Fibroblast of skin of abdomen (primary cell): ENCODE measurements around the gene ZNF24.

ENCODE experiments used
- DNase-seq: peaks from one replicate; pipeline ENCODE4 v3.0.0-alpha.2; 2013

Gene ZNF24

DNA sequence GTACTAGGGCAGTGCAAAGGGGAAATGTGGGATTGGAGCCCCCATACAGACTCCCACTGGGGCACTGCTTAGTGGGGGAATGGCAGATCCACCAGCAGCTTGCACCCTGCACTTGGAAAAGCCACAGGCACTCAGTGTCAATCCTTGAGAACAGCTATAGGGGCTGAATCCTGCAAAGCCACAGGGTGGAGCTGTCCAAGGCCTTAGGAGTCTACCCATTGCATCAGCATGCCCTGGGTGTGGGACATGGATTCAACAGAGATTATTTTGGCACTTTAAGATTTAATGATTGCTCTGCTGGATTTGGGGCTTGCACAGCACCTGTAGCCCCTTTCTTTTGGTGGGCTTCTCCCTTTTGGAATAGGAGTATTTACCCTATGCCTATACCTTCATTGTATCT lies 8.6 kb upstream of the ZNF24 start:
- DNase-seq, result no peak

DNA sequence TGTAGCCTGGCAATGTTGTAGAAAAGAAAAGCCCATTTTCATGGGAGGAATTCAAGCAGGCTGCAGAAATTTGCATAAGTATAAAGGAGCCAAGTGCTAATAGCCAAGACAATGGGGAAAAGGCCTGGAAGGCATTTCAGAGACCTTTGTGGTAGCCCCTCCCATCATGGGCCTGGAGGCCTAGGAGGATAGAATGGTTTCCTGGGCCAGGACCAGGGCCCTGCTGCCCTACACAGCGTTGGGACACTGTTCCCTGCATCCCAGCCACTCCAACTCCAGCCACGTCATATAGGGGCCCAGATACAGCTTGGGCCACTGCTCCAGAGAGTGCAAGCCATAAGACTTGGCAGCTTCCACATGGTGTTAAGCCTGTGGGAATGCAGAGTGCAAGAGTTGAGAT lies 8.1 kb upstream of the ZNF24 start:
- DNase-seq, result no peak

DNA sequence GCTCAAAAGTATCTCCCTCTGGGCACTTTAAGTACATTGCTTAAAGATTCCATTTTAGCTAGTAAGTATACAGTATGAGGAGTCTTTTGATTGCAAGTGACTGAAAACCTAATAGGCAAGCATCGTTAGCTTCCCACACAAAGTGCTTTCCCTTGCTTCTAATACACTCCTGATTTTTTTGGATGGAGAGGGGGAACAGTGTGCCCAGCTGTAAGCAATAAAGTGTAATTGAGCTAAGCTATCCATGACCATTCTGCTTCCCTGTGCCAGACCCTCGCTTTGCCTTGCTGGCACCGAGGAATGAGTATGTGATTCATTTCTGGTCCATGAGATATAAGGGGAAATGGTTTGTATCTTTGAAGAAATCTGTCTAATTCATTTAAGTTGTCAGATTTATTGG lies 3.8 kb upstream of the ZNF24 start:
- no peak for DNase-seq

DNA sequence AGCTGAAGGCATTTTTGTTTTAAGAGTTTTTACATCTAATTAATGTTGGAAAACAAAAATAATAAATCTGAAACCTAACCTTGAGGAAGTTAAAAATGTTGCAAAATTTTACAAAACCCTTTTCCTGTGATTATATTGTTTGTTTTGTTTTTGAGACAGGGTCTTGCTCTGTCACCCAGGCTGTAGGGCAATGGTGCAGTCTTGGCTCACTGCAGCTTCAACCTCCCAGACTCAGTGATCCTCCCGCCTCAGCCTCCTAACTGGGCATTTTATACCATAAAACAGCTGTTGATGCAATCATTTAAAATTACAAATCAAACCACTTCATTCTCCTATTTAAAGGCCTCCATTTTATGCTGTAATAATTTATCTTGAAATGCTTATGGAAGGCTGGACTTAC lies 1.7 kb upstream of the ZNF24 start:
- no peak for DNase-seq

DNA sequence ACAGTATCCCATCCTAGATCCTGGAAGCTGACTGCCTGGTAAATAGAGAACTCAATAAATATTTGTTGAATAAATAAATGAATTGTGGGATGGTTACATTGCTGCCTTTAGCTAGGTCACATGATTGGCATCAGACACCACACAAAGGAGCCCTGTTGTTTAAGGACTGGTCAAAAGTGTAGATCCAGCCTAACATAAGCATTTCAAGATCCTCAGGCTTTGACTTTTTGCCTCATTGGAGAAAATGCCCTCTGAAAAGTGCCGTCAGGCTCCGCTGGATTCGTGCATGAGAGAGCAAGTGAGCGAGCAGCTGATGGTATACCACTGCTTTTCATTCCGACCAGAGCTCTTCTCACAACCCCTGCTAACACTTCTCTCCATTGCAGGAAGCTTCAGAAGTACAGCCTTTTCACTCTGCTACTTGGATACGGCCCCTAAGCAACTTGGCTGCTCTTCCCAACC lies 1.3 kb upstream of the ZNF24 start:
- no peak for DNase-seq

DNA sequence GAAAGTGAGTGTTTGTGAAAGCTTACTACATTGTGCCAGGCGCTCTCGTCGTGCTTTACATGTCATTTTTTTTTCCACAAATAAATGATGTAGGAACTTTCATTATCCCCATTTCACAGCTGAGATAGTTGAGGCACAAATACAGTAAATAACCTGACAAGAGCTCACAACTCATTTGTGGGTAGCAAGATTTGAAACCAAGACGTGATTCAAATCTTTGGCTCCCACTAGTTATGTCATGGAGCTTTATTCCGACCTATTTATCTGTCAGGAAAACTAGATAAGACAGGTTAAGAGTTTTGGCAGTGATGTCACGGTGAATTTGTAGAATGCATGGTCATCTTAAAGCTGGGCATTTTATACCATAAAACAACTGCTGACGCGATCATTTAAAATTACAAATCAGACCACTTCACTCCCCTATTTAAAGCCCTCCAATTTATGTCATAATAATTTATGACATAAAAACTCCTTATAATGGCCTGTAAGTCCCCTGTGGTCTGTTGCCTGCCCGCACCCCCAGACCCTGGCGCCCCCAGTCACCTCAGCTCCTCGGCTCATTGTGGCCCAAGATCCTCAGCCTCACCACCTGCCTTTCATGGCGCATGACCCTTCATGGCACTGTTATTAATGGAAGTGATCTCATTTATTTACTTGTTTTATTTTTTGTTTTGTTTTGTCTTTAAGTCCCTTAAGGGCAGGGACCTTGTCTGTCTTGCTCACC lies 678 bp upstream of the ZNF24 start:
- DNase-seq, result peak; percentile 12

DNA sequence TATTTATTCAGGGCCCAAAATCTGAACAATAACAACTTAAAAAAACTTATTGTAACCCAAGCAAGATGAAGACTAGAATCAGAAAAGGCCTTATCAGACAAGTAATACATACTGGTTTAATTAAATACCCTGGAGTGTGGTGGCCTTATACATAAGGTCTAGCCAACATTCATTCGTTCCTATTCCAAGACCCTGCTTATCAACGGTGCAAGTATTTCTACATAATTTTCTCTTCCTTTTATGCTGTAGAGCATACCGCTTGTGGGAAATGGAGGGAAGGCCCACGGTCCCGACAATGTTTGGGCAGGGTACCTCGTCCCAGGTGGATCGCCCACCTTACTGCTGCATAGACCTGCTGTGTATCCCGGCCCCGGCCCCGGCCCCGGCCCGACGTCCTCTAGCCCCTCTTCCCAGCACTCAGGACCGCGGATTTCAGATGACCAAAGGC lies 708 bp downstream of the ZNF24 start:
- no peak for DNase-seq

DNA sequence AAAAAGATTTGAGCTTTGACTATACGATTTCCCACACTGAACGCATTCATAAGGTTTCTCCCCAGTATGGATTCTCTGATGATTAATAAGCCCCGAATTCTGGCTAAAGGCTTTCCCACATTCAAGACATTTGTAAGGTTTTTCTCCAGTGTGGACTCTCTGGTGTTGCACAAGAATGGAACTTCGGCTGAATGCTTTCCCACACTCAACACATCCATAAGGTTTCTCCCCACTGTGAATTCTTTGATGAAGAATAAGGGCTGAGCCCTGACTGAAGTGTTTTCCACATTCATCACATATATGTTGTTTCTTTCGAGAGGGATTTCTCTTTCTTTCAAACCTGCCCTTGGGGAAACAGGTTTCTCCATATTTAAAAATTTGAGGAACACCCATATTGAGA lies 6.9 kb downstream of the ZNF24 start:
- DNase-seq, result no peak

DNA sequence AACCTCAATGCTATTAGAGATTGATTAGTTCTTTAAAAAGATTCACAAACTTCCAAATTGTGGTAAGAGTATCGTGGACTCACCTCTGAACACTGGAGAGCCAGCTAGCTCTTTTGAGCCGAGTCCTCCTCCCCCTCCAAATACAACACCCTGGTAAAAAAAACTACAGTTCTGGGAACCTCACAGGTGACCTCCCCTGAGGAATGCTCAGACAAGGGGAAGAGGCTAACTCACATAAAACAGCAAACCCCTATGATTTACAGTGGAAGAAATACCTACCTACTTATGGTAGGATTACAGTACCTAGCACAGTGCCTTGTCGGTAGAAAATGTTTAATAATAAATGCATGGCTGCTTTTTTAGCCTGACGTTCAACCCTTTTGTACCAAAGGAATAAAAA lies 8.4 kb downstream of the ZNF24 start:
- no peak for DNase-seq

DNA sequence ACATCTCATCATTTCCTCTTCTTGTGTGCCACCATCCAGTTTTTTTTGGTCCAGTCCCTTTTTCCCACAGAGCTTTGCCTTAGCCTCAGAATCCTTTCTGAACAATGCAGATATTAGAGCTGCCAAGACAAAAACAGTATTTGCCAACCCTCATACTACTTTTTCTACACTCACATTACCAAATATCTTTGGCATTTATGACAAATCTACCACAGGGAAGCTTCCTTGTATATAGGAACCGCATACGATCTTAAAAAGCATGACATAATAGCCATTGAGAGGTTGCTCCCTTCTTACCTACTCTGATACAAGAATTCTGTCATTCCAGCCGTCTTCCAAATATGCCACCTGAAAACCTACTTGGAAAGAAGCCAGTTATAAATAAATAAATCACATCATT lies 9.4 kb downstream of the ZNF24 start:
- peak; percentile 17 for DNase-seq

DNA sequence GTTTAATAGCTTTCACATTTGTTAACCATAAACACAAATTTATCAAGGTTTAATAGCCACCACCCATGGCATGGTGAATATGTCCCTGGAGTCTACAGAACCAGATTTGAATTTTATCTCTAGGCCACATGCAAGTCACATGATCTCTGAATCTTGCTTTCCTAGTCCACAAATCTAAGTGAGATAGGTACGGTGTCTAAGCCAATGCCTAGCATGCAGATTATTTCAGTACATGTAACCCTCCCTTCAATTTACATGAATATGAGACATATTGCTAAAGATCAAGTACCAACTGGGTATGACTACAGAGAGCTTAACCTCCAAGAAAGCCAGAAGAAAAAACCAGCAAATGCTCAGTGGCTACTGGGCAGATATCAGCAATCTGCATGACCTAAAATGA lies 10.0 kb downstream of the ZNF24 start:
- no peak for DNase-seq

DNA sequence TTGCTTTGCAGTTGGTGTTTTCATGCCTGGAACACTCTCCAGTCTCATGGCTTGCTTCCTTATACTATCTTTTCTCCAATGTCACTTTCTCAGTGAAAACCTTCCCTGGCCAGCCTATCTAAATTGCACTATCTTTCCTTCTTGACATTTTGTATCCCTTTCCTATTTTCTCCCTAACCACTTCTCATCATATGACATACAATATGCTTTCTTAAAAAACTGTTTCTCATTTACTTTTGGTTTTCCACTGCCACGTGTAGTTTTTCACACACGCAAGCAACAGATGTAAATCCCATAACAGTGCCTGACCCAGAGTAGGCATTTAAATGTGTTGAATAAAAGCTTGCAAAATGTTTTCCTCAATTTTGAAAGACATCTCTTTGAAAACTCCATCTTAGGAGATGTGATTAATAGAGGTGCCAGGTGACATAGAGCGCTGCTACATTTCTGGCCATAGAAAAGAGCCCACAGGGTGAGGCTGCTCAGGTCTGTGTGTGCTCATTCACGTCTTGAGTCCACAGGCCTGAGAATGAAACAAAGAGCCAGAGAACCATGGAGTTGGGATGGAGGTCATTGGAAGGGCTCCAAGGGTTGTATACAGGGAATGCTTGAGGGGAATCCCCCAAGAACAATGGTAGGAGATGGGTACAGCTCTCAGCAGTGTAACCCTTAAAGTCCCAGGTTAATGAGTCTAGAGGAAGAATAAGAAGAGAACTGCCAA lies 12.7 kb downstream of the ZNF24 start:
- DNase-seq, result no peak

DNA sequence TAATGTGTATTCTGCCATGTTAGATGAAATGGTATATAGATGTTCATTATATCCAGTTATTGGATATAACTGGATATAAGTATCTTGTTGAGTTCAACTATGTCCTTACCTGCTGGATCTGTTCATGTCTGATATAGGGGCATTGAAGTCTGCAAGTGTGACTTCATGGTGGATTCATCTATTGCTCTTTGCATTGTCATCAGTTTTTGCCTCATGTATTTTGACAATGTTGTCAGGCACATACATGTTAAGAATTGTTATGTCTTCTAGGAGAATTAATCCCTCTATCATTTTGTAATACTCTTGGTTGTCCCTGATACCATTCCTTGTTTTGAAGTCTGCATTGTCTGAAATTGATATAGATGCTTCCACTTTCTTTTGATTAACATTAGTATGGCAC lies 15.4 kb downstream of the ZNF24 start:
- no peak for DNase-seq

DNA sequence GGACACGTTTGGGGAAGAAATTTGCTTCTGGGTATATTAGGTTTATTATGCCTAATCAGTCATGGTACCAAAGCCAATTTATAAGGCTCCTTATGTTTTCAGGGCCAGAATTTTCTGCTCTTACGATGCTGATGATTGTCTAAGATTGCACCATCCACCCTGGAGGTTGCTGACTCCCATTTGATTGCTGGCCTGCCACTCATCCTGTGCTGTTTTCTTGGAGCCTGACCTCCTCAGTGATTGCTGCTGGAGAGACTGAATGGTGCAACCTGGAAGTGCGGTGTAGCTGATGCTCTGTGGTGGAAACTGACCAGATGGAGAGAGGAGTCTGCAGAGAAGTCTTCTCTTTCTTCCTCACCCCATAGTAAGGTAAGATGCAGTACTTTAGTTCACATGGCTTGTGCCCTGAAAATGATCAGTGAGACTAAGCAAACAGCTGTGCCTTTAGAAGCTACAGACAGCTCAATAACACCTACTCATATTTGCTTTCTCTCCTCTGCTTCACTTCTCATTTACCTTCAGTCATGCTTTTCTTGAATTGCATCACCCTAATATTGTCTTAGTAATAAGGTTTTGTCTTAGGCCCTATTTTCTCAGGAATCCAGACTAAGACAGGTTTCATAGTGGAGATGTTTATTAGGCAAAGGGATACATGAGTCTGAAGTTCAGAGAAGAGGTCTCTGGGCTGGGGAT lies 17.4 kb downstream of the ZNF24 start:
- DNase-seq, result no peak

DNA sequence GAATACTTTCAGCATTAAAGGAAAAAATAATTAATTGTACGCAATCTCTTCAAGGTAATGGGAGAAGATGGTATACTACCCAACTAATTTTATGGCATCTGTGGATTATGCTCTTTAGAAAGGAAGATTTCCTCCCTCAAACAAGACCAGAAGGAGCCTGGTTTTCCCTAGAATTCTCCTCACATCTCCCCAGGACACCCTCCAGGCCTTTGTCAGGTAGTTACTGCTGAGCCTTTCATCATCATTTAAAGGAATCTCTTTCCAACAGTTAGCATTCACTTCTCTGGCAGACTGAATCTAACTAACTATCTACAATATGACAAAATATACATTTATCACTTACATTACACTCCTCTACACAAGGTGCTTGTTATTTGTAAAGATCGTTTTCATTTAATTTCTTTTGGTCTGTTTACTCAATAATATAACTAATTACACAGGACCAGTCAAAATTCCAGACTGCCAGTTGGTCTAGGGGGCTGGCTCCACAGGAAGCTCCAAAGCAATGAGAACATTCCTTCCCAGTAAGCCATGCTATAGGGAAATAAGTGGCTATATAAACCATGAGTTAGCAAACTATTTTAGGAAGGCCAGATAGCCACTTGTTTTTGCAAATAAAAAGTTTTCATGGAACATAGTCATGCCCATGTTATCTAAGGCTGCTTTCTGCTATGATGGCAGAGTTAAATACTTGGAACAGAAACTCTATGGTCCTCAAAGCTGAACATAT lies 19.1 kb downstream of the ZNF24 start:
- DNase-seq, result peak; percentile 36

DNA sequence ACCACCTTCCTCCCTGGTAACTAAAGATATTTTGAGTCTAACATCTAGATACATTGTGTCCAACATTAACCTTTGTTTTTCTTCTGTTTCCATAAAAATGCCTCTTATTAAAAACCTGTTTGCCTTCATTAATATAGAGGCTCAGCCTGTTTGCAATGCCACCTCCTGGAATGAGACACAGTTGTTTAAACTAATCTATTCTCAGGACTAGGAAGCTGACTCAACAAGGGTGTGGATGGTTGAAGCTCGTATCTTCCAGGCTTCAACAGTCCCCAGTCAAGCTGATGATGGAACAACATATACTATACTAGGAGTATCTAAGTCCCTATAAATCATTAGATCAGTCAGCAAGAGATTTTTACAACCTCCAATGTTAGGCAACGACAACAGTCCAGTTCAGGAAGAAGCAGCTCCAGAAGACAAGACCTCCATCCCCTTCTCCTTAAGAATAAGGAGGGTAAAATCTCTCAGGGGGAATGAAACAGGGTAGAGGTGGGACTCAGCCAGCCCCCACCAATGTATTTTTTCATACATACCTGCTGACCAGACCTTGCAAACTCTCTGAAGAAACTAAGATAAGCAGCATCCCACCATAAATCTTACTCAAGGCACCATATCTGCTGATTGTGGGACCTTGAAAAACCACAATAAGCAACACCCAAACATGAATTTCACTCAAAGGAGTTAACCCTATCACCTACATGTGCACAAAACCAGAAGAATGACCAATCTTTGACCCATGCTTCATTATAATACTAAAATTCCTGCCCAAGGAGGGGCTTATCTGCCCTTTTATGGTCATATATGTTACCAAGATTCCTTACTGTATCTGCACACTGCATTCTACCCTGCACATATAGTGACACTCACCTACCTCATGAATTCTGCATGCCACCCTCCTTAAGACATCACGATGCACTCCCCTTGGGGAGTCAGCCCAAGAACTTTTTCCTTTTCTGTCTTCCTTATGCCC lies 21.4 kb downstream of the ZNF24 start:
- DNase-seq, result no peak

DNA sequence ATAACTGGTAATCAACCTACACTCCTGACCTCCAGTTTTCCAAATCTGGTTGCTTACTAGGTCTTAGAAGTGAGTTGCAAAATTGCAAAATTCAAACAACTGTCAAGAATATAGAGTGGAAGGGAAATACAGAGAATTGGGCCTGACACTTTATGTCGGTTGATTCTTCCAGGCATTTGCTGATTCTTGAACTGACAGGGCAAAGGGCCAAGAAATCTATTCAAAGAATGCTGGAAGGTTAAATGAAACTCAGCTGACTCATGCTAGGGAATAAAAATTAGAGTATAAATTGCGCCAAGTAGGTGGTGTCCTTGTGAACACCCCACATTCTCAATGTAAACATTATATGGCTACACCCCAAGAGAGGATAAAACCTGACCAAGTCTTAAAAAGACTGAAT lies 32.7 kb downstream of the ZNF24 start:
- peak; percentile 28 for DNase-seq

DNA sequence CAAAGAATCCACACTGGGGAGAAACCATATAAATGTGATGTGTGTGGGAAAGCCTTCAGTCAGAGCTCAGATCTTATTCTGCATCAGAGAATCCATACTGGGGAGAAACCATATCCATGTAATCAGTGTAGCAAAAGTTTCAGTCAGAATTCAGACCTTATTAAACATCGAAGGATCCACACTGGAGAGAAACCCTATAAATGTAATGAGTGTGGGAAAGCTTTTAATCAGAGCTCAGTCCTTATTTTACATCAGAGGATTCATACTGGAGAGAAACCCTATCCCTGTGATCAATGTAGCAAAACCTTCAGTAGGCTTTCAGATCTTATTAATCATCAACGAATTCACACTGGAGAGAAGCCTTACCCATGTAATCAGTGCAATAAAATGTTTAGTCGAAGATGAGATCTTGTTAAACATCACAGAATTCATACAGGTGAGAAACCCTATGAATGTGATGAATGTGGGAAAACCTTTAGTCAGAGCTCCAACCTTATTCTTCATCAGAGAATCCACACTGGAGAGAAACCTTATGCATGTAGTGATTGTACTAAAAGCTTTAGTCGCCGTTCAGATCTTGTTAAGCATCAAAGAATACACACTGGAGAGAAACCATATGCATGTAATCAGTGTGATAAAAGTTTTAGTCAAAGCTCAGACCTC lies 37.5 kb downstream of the ZNF24 start:
- DNase-seq, result no peak

DNA sequence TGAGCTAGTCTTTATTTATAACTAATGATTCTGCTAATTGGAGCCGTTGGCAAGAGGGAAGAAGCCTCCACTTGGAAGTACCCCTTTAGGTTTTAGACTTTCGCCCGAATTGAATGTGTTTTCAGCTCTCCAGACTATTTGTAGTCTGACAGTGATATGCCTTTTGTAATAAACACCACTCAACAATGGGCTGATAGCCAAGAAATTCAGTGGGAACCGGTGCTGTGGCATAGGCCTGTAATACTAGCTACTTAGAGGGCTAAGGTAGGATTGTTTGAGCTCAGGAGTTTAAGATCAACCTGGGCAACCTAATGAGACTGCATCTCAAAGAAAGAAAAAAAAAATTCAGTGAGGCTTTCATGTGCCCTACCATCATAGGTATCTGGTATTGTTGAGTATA lies 40.6 kb downstream of the ZNF24 start:
- DNase-seq, result no peak

DNA sequence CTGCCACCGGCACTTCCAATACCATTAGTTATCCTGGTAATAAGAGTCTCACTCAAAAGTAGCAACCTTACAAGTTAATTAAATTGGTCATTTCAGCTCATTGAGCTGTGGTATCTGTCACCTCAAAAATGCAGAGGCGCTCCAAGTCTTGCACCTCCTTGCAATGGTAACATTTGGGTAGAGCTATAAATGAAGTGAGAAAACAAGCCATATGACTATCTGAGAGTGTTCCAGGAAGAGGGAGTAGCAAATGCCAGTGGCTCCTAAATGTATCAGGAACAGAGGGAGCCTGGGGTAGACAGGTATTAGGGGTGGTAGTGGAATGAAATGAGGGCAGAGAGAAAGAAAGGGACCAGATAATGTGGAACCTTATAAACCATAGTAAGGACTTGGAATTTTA lies 48.2 kb downstream of the ZNF24 start:
- DNase-seq, result no peak

DNA sequence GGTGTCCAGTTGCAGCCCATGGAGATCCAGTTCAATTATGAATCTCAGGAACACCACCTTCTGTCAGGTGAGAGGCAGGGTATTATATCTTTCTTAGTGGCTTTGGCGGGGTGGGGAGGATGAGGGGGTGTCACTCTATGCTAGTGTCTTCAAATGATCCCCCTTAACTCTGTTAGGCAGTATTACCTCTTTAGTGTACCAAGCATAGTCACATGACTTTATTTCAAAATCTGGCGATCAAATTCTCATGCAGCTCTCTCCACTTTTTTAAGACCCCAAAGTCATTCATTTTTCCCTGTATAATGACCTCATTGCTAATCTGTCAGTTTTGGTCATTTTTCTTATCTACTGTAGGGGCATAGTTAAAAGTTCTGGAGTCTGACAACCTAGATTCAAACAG lies 53.1 kb downstream of the ZNF24 start:
- no peak for DNase-seq
